Stomach (tissue), 4 donors: ENCODE measurements around the gene TMEM242.

ENCODE experiments used
- POLR2A ChIP-seq, 4 donors: fragments of 450-650 bp; IDR thresholded peaks; one replicate each; pipeline ENCODE4 v1.6.1; 2016; ENCODE audit warnings: antibody characterized with exemption in 4 of 4, control low read depth in 2 of 4, mild to moderate bottlenecking in 1 of 4, moderate library complexity in 1 of 4
- TF ChIP-seq, protein P1 (sequence below), 7 experiments: fragments of 450-650 bp in 4 of 7; fragments of 200-600 bp in 3 of 7; sonication (generic) in 3 of 7; IDR thresholded peaks; one replicate each; pipeline ENCODE4 v1.5.1; 2016 to 2019; ENCODE audit warnings: antibody characterized with exemption in 7 of 7, control low read depth in 2 of 7, mild to moderate bottlenecking in 1 of 7

DNA sequence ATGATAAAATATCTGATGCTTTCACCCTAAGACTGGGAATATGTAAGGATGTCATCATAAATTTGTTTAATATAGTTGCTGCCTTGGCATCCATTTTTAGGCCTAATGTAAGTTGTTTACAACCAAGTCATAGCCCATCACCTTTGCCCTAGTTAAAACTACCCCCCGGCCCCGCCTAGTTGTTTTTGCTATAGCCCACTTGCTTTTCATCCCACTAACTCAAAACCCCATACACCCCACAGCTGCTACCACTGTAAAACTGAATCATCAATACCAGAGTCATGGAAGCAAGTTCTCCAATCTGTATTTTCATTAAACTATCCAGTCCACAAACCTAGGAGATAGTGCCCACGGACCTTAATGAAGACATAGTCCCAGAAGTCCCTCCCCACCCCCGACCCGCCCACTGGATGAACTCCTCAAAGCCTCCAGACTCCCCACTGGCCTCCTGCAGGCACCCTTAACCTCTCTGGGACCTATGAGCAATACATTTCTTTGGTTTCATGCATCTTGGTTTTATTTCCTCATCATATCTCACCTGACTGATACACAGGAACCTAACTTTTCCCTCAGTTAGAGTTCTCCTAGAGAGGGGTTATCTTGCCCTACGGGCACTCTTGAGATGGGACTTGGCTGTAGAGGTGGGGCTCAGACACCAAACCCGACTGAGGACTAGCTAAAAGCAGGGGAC lies 45.2 kb upstream of the TMEM242 start:
- TF ChIP-seq, protein P1, sequence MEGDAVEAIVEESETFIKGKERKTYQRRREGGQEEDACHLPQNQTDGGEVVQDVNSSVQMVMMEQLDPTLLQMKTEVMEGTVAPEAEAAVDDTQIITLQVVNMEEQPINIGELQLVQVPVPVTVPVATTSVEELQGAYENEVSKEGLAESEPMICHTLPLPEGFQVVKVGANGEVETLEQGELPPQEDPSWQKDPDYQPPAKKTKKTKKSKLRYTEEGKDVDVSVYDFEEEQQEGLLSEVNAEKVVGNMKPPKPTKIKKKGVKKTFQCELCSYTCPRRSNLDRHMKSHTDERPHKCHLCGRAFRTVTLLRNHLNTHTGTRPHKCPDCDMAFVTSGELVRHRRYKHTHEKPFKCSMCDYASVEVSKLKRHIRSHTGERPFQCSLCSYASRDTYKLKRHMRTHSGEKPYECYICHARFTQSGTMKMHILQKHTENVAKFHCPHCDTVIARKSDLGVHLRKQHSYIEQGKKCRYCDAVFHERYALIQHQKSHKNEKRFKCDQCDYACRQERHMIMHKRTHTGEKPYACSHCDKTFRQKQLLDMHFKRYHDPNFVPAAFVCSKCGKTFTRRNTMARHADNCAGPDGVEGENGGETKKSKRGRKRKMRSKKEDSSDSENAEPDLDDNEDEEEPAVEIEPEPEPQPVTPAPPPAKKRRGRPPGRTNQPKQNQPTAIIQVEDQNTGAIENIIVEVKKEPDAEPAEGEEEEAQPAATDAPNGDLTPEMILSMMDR (IDR thresholded peaks at IDR 0.05): no peak
- TF ChIP-seq POLR2A (IDR thresholded peaks at IDR 0.05): no peak
